Type B pancreatic cell (in vitro differentiated cells): Measurements from ENCODE around the gene EYS. TPM values are rescaled to one million over a fixed set of nuclear protein-coding genes. Genes with fewer than 3 reads are reported as not detected.
A peak's percentile ranks its signal among the peaks of the same experiment; 100 is the strongest.
"Not testable (repeated sequence)": the region's sequence is repeated elsewhere in the genome, so short reads cannot be mapped to it uniquely, and the experiment has no call there.

Experiments used
- DNase-seq: peaks from one replicate; pipeline ENCODE4 v3.0.0; 2021; ENCODE audit warnings: mixed read lengths; ENCODE audit not compliant: unreplicated experiment; ENCODE audit errors: extremely low spot score
- H3K27ac Mint-ChIP-seq: 2 replicates; pipeline ENCODE4 v1.8.0; 2021; ENCODE audit warnings: mild to moderate bottlenecking, mixed read lengths
- H3K27me3 Mint-ChIP-seq: 2 replicates; pipeline ENCODE4 v1.8.0; 2021; ENCODE audit warnings: mixed read lengths
- H3K36me3 Mint-ChIP-seq: 2 replicates; pipeline ENCODE4 v1.8.0; 2021; ENCODE audit warnings: mixed read lengths
- H3K4me1 Mint-ChIP-seq: one replicate; pipeline ENCODE4 v1.8.0; 2021; ENCODE audit warnings: mixed read lengths; ENCODE audit not compliant: unreplicated experiment
- H3K4me3 Mint-ChIP-seq: 2 replicates; pipeline ENCODE4 v1.8.0; 2021; ENCODE audit warnings: mild to moderate bottlenecking, mixed read lengths
- H3K9me3 Mint-ChIP-seq: 2 replicates; pipeline ENCODE4 v1.8.0; 2021; ENCODE audit warnings: mixed read lengths
- total RNA-seq: library from RNA; stranded (reverse); gene quantifications from 2 replicates; pipeline ENCODE4 v1.2.1, GENCODE V29; 2021; ENCODE audit warnings: low replicate concordance
- TF ChIP-seq, protein P1 (sequence below): fragments of 200-600 bp; sonication (generic); conservative IDR thresholded peaks from 2 replicates; pipeline ENCODE4 v1.5.0; 2021; ENCODE audit warnings: antibody characterized with exemption, mild to moderate bottlenecking

The EYS gene
- total RNA-seq, 1 donor from 2014 or later: 1.5 TPM

DNA sequence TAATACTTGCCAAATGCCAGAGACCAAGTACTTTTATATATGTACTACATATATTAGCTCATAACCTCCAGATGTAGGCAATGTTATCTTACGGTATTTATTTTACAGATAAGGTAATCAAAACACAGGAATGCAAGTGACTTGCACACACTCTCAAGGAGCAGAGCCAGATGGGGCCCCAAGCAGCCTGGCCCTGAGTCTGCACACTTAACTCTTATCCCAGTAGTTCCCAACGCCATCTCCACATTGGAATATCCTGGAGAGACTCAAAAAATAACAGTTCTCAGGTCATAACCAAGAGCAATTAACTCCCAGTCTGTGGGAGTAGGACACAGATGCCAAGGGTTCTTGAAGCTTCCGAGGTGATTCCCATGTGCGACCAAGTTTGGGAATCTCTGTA is 1672.7 kb downstream of the EYS start:
- H3K36me3 Mint-ChIP-seq: no peaks in the 10 kb centered on the region
- TF ChIP-seq, protein P1, sequence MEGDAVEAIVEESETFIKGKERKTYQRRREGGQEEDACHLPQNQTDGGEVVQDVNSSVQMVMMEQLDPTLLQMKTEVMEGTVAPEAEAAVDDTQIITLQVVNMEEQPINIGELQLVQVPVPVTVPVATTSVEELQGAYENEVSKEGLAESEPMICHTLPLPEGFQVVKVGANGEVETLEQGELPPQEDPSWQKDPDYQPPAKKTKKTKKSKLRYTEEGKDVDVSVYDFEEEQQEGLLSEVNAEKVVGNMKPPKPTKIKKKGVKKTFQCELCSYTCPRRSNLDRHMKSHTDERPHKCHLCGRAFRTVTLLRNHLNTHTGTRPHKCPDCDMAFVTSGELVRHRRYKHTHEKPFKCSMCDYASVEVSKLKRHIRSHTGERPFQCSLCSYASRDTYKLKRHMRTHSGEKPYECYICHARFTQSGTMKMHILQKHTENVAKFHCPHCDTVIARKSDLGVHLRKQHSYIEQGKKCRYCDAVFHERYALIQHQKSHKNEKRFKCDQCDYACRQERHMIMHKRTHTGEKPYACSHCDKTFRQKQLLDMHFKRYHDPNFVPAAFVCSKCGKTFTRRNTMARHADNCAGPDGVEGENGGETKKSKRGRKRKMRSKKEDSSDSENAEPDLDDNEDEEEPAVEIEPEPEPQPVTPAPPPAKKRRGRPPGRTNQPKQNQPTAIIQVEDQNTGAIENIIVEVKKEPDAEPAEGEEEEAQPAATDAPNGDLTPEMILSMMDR: no peak
- DNase-seq: no peak
- peak overlapping the region; percentile 88 for H3K27ac Mint-ChIP-seq
- no peaks in the 10 kb centered on the region for H3K27me3 Mint-ChIP-seq
- H3K9me3 Mint-ChIP-seq: peaks cover 6% of the 10 kb centered on the region
- H3K4me1 Mint-ChIP-seq: peaks cover 4% of the 10 kb centered on the region
- H3K4me3 Mint-ChIP-seq: no peak overlapping the region

DNA sequence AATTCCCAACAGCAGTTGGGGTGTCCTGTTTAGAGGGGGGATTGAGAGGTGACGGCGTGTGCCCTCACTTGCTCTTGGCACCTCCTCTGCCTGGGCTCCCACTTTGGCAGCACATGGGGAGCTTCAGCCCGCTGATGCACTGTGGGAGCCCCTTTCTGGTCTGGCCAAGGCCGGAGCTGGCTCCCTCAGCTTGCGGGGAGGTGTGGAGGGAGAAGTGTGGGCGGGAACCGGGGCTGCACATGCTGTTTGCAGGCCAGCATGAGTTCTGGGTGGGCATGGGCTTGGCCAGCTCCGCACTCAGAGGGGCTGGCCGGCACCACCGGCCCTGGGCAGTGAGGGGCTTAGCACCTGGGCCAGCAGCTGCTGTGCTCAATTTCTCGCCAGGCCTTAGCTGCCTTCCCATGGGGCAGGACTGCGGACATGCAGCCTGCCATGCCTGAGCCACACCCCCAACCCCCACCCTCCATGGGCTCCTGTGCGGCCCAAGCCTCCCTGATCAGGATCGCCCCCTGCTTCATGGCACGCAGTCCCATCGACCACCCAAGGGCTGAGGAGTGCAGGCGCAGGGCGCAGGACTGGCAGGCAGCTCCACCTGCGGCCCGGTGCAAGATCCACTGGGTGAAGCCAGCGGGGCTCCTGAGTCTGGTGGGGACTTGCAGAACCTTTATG is 1675.9 kb downstream of the EYS start:
- DNase-seq, H3K4me3 Mint-ChIP-seq, H3K9me3 Mint-ChIP-seq, H3K27ac Mint-ChIP-seq, H3K4me1 Mint-ChIP-seq, H3K27me3 Mint-ChIP-seq, H3K36me3 Mint-ChIP-seq: not testable (repeated sequence)

DNA sequence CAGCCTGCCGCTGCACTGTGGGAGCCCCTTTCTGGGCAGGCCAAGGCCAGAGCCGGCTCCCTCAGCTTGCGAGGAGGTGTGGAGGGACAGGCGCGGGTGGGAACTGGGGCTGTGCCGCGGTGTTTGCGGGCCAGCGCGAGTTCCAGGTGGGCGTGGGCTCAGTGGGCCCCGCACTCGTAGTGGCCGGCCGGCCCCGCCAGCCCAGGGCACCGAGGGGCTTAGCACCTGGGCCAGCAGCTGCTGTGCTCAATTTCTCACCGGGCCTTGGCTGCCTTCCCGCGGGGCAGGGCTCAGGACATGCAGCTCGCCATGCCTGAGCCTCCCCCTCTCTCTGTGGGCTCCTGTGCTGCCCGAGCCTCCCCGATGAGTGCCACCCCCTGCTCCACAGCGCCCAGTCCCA is 1683.3 kb downstream of the EYS start:
- no peak for DNase-seq
- TF ChIP-seq, protein P1: no peak
- no peak overlapping the region for H3K27ac Mint-ChIP-seq
- peaks cover 9% of the 10 kb centered on the region for H3K9me3 Mint-ChIP-seq
- no peak overlapping the region for H3K4me3 Mint-ChIP-seq
- no peaks in the 10 kb centered on the region for H3K36me3 Mint-ChIP-seq
- no peaks in the 10 kb centered on the region for H3K4me1 Mint-ChIP-seq
- H3K27me3 Mint-ChIP-seq: no peaks in the 10 kb centered on the region

DNA sequence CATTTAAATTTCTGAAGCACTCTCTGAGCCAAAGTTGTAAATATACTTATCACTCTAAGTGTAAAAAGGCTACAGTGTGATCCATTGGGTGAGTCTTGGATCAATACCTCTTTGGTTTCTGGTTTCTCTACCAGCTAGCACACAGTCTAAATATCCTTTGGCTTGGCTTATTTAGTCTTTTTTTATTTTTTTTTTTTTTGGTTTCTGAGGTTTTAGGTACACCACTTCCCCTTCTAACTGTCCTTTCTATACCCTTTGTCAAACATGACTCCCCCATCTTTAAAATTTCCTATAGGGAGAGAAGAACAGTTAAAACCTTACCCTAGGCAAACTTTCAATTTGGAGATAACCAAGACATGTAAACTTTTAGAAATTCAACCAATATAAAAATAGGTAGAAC is 1692.4 kb downstream of the EYS start:
- no peaks in the 10 kb centered on the region for H3K27me3 Mint-ChIP-seq
- no peaks in the 10 kb centered on the region for H3K36me3 Mint-ChIP-seq
- no peak overlapping the region for H3K27ac Mint-ChIP-seq
- TF ChIP-seq, protein P1: no peak
- no peak for DNase-seq
- H3K4me1 Mint-ChIP-seq: peaks cover 18% of the 10 kb centered on the region
- H3K9me3 Mint-ChIP-seq: no peaks in the 10 kb centered on the region
- no peak overlapping the region for H3K4me3 Mint-ChIP-seq

DNA sequence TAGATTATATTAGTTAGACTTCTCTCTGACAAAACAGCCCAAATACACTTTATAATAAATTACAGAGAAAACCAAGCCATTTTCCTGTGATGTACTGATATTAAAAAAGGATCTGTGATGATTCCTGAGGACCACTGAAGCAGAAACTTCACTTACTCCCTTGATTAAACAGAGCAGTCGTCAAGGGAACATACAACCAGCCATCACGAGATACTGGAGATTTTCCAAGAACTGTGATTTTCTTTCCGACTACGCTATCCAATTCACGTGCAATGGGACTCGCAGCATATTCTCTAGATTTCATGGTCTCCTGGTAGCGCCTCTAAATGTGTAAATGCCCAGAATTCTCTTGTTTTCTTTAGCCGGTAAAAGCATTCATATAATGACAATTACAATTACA is 1694.0 kb downstream of the EYS start:
- no peaks in the 10 kb centered on the region for H3K36me3 Mint-ChIP-seq
- TF ChIP-seq, protein P1: no peak
- no peaks in the 10 kb centered on the region for H3K27me3 Mint-ChIP-seq
- H3K4me1 Mint-ChIP-seq: peaks cover 18% of the 10 kb centered on the region
- no peak for DNase-seq
- no peaks in the 10 kb centered on the region for H3K9me3 Mint-ChIP-seq
- no peak overlapping the region for H3K27ac Mint-ChIP-seq
- no peak overlapping the region for H3K4me3 Mint-ChIP-seq

DNA sequence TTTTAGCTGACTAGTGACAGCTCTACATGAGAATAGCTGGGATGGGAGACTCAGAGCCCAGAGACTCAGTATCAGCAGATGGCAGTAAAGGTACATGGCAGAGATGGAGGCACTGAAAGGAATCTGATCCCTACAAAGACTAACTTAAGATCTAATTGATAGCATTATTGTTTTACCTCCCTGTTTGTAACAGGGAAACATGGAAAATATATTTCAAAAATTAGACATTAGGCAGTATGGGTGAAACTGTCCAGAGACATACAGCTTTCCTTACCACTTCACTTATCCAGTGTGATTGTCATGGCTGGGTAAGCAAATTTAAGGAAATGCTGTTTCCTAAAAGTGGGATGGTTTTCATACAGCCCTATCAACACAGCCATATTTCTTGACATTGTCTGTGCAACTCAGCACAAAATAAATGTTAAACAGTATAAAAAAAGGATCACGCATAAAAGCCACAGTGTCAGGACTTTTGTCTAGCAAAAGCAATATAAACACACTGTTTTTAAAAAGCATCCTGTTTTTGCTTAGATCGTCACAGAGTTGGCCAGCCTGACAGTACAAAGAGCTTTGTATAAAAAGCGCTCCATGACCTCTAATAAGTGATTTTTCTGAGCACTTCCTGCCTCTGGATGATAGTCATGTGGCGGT is 1694.5 kb downstream of the EYS start:
- peak overlapping the region; percentile 21 for H3K27ac Mint-ChIP-seq
- H3K4me1 Mint-ChIP-seq: peaks cover 18% of the 10 kb centered on the region
- H3K36me3 Mint-ChIP-seq: no peaks in the 10 kb centered on the region
- no peaks in the 10 kb centered on the region for H3K27me3 Mint-ChIP-seq
- TF ChIP-seq, protein P1: peak; percentile 84
- no peak for DNase-seq
- H3K4me3 Mint-ChIP-seq: no peak overlapping the region
- no peaks in the 10 kb centered on the region for H3K9me3 Mint-ChIP-seq
